Mesothelial cell of epicardium (in vitro differentiated cells): ENCODE results near the gene OXCT1. TPM values are rescaled to one million over a fixed set of nuclear protein-coding genes. Genes with fewer than 3 reads are reported as not detected.

Experiments used
- DNase-seq, 2 experiments: peaks; one replicate each; pipeline ENCODE4 v3.0.0; 2021; ENCODE audit warnings: low spot score in 2 of 2; ENCODE audit not compliant: unreplicated experiment in 2 of 2
- H3K27ac Mint-ChIP-seq: 2 replicates; pipeline ENCODE4 v1.8.0; 2021; ENCODE audit warnings: mixed read lengths
- H3K27me3 Mint-ChIP-seq: 2 replicates; pipeline ENCODE4 v1.8.0; 2021; ENCODE audit warnings: low read depth, mixed read lengths
- H3K36me3 Mint-ChIP-seq: 2 replicates; pipeline ENCODE4 v1.8.0; 2021; ENCODE audit warnings: mixed read lengths
- H3K4me1 Mint-ChIP-seq: 2 replicates; pipeline ENCODE4 v1.8.0; 2021; ENCODE audit warnings: mixed read lengths
- H3K4me3 Mint-ChIP-seq: 2 replicates; pipeline ENCODE4 v1.8.0; 2021; ENCODE audit warnings: mild to moderate bottlenecking, moderate library complexity, mixed read lengths
- H3K9me3 Mint-ChIP-seq: 2 replicates; pipeline ENCODE4 v1.8.0; 2021; ENCODE audit warnings: mixed read lengths
- total RNA-seq: library from RNA; stranded (reverse); gene quantifications from 3 replicates; pipeline ENCODE4 v1.2.1, GENCODE V29; 2021
- TF ChIP-seq, protein P1 (sequence below): fragments of 200-600 bp; sonication (generic); IDR thresholded peaks from one replicate; pipeline ENCODE4 v1.5.0; 2021; ENCODE audit warnings: antibody characterized with exemption; ENCODE audit not compliant: unreplicated experiment

The OXCT1 gene
- total RNA-seq, 1 donor from 2014 or later = 21.2 TPM

DNA sequence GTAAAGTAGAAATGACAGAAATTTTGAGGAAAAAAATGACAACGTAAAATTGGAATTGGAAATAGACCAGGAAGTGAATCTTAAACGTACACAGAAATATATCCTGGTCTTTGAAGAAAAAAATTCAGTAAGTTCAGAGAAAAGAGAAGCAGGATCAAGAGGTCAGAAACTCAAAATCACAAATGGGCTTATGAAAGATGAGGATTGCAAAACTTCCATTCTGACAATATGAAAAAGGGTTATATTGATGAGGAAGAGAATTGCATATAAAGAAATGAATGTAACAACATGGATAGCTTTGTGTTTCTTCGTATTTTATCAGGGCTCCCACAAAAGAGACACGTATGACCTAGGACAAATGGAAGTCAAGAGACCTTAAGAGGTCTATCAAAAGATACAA is 58.1 kb downstream of the OXCT1 start:
- Mint-ChIP-seq H3K27ac (no peak overlapping the region), H3K27me3 (no peaks in the 10 kb centered on the region), H3K4me1 (peaks cover 46% of the 10 kb centered on the region), H3K4me3 (no peak overlapping the region), H3K36me3 (no peaks in the 10 kb centered on the region), H3K9me3 (peaks cover 3% of the 10 kb centered on the region)
- TF ChIP-seq, protein P1, sequence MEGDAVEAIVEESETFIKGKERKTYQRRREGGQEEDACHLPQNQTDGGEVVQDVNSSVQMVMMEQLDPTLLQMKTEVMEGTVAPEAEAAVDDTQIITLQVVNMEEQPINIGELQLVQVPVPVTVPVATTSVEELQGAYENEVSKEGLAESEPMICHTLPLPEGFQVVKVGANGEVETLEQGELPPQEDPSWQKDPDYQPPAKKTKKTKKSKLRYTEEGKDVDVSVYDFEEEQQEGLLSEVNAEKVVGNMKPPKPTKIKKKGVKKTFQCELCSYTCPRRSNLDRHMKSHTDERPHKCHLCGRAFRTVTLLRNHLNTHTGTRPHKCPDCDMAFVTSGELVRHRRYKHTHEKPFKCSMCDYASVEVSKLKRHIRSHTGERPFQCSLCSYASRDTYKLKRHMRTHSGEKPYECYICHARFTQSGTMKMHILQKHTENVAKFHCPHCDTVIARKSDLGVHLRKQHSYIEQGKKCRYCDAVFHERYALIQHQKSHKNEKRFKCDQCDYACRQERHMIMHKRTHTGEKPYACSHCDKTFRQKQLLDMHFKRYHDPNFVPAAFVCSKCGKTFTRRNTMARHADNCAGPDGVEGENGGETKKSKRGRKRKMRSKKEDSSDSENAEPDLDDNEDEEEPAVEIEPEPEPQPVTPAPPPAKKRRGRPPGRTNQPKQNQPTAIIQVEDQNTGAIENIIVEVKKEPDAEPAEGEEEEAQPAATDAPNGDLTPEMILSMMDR = no peak
- DNase-seq = no peak

DNA sequence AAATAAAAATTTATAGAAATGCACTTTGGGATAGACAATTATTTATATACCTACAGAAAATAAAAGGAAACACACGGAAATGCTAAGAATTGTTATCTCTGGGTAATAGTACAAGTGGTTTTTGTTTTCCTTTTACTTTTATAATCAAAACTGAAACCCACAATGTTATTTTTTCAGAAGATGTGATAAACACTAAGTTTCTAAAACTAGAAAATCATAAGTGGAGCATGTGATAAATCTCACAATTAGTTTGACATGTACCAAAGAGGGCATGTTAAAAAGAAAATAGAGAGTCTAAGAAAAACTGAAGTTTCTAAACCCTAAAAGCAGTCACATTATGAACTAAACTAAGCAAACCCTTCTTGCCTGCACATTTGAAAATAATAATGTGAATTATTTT is 61.1 kb downstream of the OXCT1 start:
- no peaks in the 10 kb centered on the region for H3K27me3 Mint-ChIP-seq
- DNase-seq = no peak
- H3K4me1 Mint-ChIP-seq = peaks cover 34% of the 10 kb centered on the region
- H3K27ac Mint-ChIP-seq = no peak overlapping the region
- no peak overlapping the region for H3K4me3 Mint-ChIP-seq
- TF ChIP-seq, protein P1 = no peak
- peaks cover 5% of the 10 kb centered on the region for H3K36me3 Mint-ChIP-seq
- no peaks in the 10 kb centered on the region for H3K9me3 Mint-ChIP-seq

DNA sequence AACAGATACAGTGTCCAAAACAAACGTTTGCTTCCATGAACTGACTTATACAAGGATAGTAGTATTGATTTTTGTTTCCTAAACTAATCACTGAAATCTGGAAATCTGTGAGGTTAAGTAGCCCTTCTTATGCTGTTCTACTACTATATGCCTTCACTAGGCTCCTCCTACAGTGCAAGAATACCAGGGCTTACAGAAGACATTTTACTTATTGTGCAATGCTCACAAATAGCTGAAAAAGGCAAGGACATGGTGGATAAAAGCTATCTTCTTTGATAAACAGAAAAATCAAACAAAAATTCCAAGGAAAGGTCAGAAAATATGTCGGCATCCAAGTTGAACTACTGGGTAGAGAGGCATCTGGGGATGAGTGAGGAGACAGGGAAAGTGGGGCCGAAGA is 61.9 kb downstream of the OXCT1 start:
- Mint-ChIP-seq H3K36me3 (peaks cover 9% of the 10 kb centered on the region), H3K4me1 (peaks cover 34% of the 10 kb centered on the region), H3K27ac (no peak overlapping the region), H3K9me3 (no peaks in the 10 kb centered on the region), H3K27me3 (no peaks in the 10 kb centered on the region), H3K4me3 (no peak overlapping the region)
- TF ChIP-seq, protein P1 = no peak
- no peak for DNase-seq

DNA sequence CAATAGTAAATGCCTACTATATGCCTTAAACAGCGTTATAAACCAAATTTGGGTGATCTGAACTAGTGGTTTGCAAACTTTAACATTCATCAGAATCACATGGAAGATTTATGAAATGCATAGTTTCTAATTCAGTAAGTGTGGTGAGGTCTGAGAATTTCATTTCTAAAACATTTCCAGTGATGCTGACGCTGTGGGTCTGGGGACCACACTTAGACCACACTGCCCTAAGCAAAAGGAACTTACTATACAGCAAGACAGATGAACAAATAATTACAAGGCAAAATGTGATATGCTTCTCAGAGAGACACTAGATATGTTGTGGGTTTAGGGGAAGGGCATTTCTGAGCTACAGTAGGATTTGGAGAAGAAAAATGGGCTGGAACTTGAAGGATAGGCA is 72.6 kb downstream of the OXCT1 start:
- H3K27me3 Mint-ChIP-seq = no peaks in the 10 kb centered on the region
- H3K4me1 Mint-ChIP-seq = peaks cover 46% of the 10 kb centered on the region
- no peak for DNase-seq
- H3K9me3 Mint-ChIP-seq = no peaks in the 10 kb centered on the region
- peaks cover 9% of the 10 kb centered on the region for H3K36me3 Mint-ChIP-seq
- H3K27ac Mint-ChIP-seq = no peak overlapping the region
- no peak overlapping the region for H3K4me3 Mint-ChIP-seq
- TF ChIP-seq, protein P1 = no peak

DNA sequence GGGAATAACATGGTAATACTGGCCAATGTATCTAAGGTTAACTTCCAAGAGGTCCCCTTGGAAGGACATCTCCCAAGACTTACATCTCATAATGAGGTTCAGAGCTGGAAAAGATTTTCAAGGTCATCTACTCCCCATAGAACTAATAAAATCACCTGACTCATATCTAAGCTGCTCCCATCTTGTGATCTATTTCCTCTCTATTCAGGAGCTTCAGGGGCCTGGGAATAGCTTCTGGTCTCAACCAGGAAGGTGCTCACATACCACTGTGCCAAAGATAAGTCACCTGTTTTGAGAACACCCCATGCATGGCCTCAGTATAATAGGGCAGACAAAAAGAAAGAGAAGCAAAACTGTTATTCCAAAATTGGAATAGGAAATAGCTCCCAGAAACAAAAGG is 74.2 kb downstream of the OXCT1 start:
- TF ChIP-seq, protein P1 = no peak
- Mint-ChIP-seq H3K9me3 (no peaks in the 10 kb centered on the region), H3K27ac (peak overlapping the region; percentile 88), H3K36me3 (peaks cover 9% of the 10 kb centered on the region), H3K4me3 (no peak overlapping the region), H3K4me1 (peaks cover 55% of the 10 kb centered on the region), H3K27me3 (no peaks in the 10 kb centered on the region)
- DNase-seq = no peak

DNA sequence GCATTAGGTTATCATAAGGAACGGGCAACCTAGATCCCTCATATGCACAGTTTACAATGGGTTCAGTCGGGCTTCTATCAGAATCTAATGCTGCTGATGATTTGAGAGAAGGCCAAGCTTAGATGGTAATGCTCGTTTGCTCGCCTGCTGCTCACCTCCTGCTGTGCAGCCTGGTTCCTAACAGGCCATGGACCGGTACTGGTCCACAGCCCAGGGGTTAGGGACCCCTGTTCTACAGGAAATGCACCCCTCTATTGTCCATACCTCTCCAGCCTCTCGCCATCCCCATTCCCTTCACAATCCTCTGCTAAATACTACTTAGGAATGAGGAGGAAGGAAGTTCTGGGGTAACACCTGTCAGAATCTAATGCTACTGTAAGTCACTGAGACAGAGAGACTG is 75.1 kb downstream of the OXCT1 start:
- Mint-ChIP-seq H3K4me3 (no peak overlapping the region), H3K27ac (peak overlapping the region; percentile 97), H3K4me1 (peaks cover 62% of the 10 kb centered on the region), H3K36me3 (peaks cover 3% of the 10 kb centered on the region), H3K27me3 (no peaks in the 10 kb centered on the region), H3K9me3 (no peaks in the 10 kb centered on the region)
- DNase-seq = no peak
- TF ChIP-seq, protein P1 = no peak
